Hippocampal formation (tissue), 2 donors: ENCODE results near the gene FRG2.
"Not testable (repeated sequence)": the region's sequence is repeated elsewhere in the genome, so short reads cannot be mapped to it uniquely, and the experiment has no call there.

Experiments used
- DNase-seq, 2 donors: peaks; one replicate each; lab custom pipeline; 2025; lab: John Stamatoyannopoulos, UW

The FRG2 gene

GRCh38 chr4:190016369-190017289 lies 10.4 kb downstream of the FRG2 start:
- DNase-seq = no peak

GRCh38 chr4:190015538-190016368 lies 11.3 kb downstream of the FRG2 start:
- no peak for DNase-seq

- DNase-seq = no peak
Measured at GRCh38 chr4:190014771-190015537, 12.1 kb downstream of the FRG2 start.

GRCh38 chr4:189989941-189990340 lies 37.1 kb downstream of the FRG2 start:
- not testable (repeated sequence) for DNase-seq

GRCh38 chr4:189988877-189989431 lies 38.1 kb downstream of the FRG2 start:
- no peak for DNase-seq

- not testable (repeated sequence) for DNase-seq
Measured at GRCh38 chr4:189985651-189986243, 41.3 kb downstream of the FRG2 start.

GRCh38 chr4:189984661-189985060 lies 42.4 kb downstream of the FRG2 start:
- DNase-seq = not testable (repeated sequence)

GRCh38 chr4:189983916-189984526 lies 43.0 kb downstream of the FRG2 start:
- not testable (repeated sequence) for DNase-seq

GRCh38 chr4:189981970-189982369 lies 45.1 kb downstream of the FRG2 start:
- no peak for DNase-seq

GRCh38 chr4:189980292-189980691 lies 46.8 kb downstream of the FRG2 start:
- not testable (repeated sequence) for DNase-seq

- DNase-seq = no peak
Measured at GRCh38 chr4:189979196-189980047, 47.6 kb downstream of the FRG2 start.
